Breast epithelium (tissue), 4 donors: ENCODE data around the gene ALG3. TPM values are rescaled to one million over a fixed set of nuclear protein-coding genes. Genes with fewer than 3 reads are reported as not detected.

Experiments used
- DNase-seq, 2 donors: peaks; one replicate each; pipeline ENCODE4 v3.0.0-alpha.2; 2019; ENCODE audit warnings: low spot score in 2 of 2
- H3K27ac ChIP-seq, 2 donors: fragments of 200-600 bp; sonication (generic) in 1 of 2; one replicate each; pipeline ENCODE4 v1.5.1; 2016 to 2019; ENCODE audit warnings: mild to moderate bottlenecking in 1 of 2
- H3K27me3 ChIP-seq, 2 donors: fragments of 200-600 bp; sonication (generic) in 1 of 2; one replicate each; pipeline versions ENCODE4 v1.5.1 to v1.6.0; 2017 to 2019; ENCODE audit warnings: control low read depth in 1 of 2, mild to moderate bottlenecking in 1 of 2
- H3K36me3 ChIP-seq: fragments of 200-600 bp; one replicate; pipeline ENCODE4 v1.5.1; 2019
- H3K4me1 ChIP-seq, 2 donors: fragments of 200-600 bp; sonication (generic); one replicate each; pipeline ENCODE4 v1.5.1; 2016 to 2019; ENCODE audit warnings: control low read depth in 1 of 2
- H3K4me3 ChIP-seq, 3 donors: fragments of 200-600 bp; sonication (generic); 1 replicate in 2 of 3; 2 replicates in 1 of 3; pipeline ENCODE4 v1.5.1; 2016 to 2019; ENCODE audit warnings: mild to moderate bottlenecking in 3 of 3, moderate library complexity in 2 of 3
- H3K9me3 ChIP-seq, 2 donors: fragments of 200-600 bp; sonication (generic) in 1 of 2; one replicate each; pipeline ENCODE4 v1.5.1; 2016 to 2019; ENCODE audit warnings: control low read depth in 1 of 2
- CTCF ChIP-seq, 3 donors: fragments of 450-650 bp; IDR thresholded peaks; one replicate each; pipeline ENCODE4 v1.5.1; 2016 to 2017; ENCODE audit warnings: antibody characterized with exemption in 3 of 3, mild to moderate bottlenecking in 3 of 3, moderate library complexity in 3 of 3
- POLR2A ChIP-seq: fragments of 450-650 bp; IDR thresholded peaks from one replicate; pipeline ENCODE4 v1.6.1; 2016; ENCODE audit warnings: antibody characterized with exemption, mild to moderate bottlenecking, moderate library complexity
- POLR2AphosphoS5 ChIP-seq, 3 donors: sonication (generic); formaldehyde crosslinking; IDR thresholded peaks; one replicate each; pipeline ENCODE4 v1.6.1; 2017; ENCODE audit warnings: antibody characterized with exemption in 3 of 3
- intact Hi-C: fragments of 100-400 bp; cut with DNase I; formaldehyde crosslinking; loops from one replicate; pipeline ENCODE4 v1.15.1; 2023; ENCODE audit warnings: low total_unique reads
- total RNA-seq, 3 donors: library from RNA; depleted of rRNA; stranded (reverse); fragments of >200 nt; gene quantifications; one replicate each; pipeline ENCODE4 v1.1.0, GENCODE V29; 2016

The ALG3 gene
- total RNA-seq, 3 donors from 2014 or later, result 36.4 to 46.5 (median 42.6) TPM

- Histone ChIP-seq H3K9me3 (no peaks in the 10 kb centered on the region), H3K27ac (no peak overlapping the region), H3K4me1 (peaks cover 0 to 4% of the 10 kb centered on the region in 2 donors), H3K4me3 (no peak overlapping the region), H3K36me3 (no peaks in the 10 kb centered on the region), H3K27me3 (peaks cover 0 to 3% of the 10 kb centered on the region in 2 donors)
- intact Hi-C loops, result no loop called here
- TF ChIP-seq POLR2A (no peak), POLR2AphosphoS5 (IDR thresholded peaks at IDR 0.05) (no peak), CTCF (IDR thresholded peaks at IDR 0.05) (no peak)
- DNase-seq, result no peak
Observed at GRCh38 chr3:184255291-184256039, 6.7 kb upstream of the ALG3 start.

- no peaks in the 10 kb centered on the region for H3K9me3 ChIP-seq
- peak; percentile 79 to 87 for DNase-seq
- intact Hi-C loops, result no loop called here
- peaks cover 0 to 3% of the 10 kb centered on the region in 2 donors for H3K4me1 ChIP-seq
- H3K27me3 ChIP-seq, result no peaks in the 10 kb centered on the region
- peak overlapping the region; percentile 81 to 91 (median 88) for H3K4me3 ChIP-seq
- TF ChIP-seq CTCF (IDR thresholded peaks at IDR 0.05) (peak; percentile 50 to 83 (median 74)), POLR2AphosphoS5 (IDR thresholded peaks at IDR 0.05) (no peak)
- peak overlapping the region; percentile 62 to 74 for H3K27ac ChIP-seq
- H3K36me3 ChIP-seq, result no peaks in the 10 kb centered on the region
Observed at GRCh38 chr3:184250167-184250828, 1.5 kb upstream of the ALG3 start.

- Histone ChIP-seq H3K36me3 (no peaks in the 10 kb centered on the region), H3K4me3 (peak within 1 kb of the TSS; percentile 81 to 91 (median 88)), H3K4me1 (peaks cover 0 to 3% of the 10 kb centered on the region in 2 donors), H3K9me3 (no peaks in the 10 kb centered on the region), H3K27ac (peak within 1 kb of the TSS; percentile 74 to 86), H3K27me3 (no peaks in the 10 kb centered on the region)
- peak; percentile 44 to 56 (median 49) for TF ChIP-seq CTCF (IDR thresholded peaks at IDR 0.05)
- peak; percentile 19 to 60 (median 20) for TF ChIP-seq POLR2AphosphoS5 (IDR thresholded peaks at IDR 0.05)
- TF ChIP-seq POLR2A, result no peak
- DNase-seq, result peak; percentile 95 to 96
- intact Hi-C loops, result loop anchor here (10.0 kb wide), 1 partner anchor 65 kb away; the partner anchor contains the start of gene ABCF3
Observed at GRCh38 chr3:184249412-184250166, 827 bp upstream of the ALG3 start, which contains the start of gene EEF1AKMT4. EEF1AKMT4 (plus strand) TSS chr3:184249672; CDS start chr3:184249695, 23 bp downstream.

- DNase-seq, result no peak
- intact Hi-C loops, result loop anchor here (10.0 kb wide), 1 partner anchor 57 kb away; the partner anchor contains the start of gene ABCF3
- H3K4me1 ChIP-seq, result no peaks in the 10 kb centered on the region
- H3K9me3 ChIP-seq, result no peaks in the 10 kb centered on the region
- H3K27me3 ChIP-seq, result no peaks in the 10 kb centered on the region
- H3K27ac ChIP-seq, result no peak overlapping the region
- no peak overlapping the region for H3K4me3 ChIP-seq
- no peak for TF ChIP-seq POLR2AphosphoS5 (IDR thresholded peaks at IDR 0.05)
- no peak for TF ChIP-seq POLR2A
- TF ChIP-seq CTCF (IDR thresholded peaks at IDR 0.05), result no peak
- peaks cover 3% of the 10 kb centered on the region for H3K36me3 ChIP-seq
Observed at GRCh38 chr3:184242297-184242685, 6.5 kb downstream of the ALG3 start.
